8988T (cell line): Measurements from ENCODE around the gene TMEM237.

Source experiments
- DNase-seq: peaks from one replicate; pipeline ENCODE4 v3.0.0; 2011

The TMEM237 gene

DNA sequence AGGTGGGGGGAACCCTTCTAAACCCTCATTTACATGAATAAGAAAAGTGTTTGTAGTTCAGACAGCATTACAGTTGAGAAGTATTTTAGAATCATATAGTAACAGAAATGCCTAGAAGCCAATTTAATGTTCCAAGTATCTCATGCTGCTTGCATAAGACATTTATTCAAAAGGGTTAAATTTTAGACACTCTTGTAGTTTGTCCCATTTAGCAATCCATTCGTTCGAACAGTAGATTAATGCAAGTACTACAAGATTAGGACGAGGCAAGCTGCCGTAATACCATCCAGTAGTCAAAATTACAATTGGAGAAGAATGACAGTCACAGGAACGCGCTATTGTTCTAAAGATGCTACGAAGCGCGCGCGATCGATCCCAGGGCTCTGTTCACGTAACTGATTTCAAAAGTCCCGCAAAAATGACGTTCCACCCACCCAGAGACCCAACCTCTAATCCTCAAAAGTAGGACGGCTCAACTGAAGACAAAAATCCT is 1.2 kb downstream of the TMEM237 start:
- DNase-seq, result no peak

- no peak for DNase-seq
Measured at GRCh38 chr2:201639205-201639604, 4.1 kb downstream of the TMEM237 start.

DNA sequence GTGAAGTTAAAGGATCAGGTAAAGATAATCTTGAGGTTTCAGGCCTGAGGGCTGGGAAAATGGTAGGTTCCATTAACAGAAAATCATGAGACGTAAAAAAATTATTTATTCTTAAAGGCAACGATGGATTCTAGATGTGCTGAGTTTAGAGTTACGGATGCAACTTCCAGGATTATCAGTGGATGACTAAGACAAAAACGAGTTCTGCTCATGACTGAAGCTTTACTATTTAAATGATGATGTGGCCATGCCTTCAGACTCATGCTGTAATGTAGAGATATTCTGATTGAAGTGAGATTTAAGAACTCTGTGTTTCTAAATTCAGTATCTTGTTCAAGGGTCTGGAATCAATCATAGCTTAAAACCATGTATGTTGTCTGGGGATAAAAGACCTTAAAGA is 5.0 kb downstream of the TMEM237 start:
- DNase-seq, result no peak

DNA sequence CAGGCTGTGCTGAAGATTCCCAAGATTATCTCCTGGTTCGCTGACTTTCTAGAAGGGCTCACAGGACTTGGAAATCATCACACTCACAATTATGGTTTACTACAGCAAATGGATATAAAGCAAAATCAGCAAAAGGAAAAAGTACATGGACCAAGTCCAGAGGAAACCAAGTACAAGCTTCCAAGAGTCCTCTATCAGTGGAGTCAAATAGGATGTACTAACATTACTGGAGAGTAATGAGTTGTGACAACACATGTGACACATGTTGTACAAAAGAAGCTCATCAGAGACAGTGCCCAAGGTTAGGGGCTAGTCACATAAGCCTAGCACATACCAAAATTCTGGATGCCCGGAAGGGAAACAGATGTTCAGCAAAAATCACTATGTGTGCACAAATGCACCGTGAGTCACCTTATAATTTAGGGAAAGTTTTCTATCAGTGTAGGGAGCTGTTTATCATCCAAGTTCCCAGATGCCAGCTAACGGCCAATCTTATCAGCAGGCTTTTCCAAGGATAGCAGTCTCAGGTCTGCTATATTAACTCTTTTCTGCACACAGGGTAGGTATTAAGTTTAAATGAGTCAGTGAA is 9.5 kb downstream of the TMEM237 start:
- DNase-seq, result no peak

DNA sequence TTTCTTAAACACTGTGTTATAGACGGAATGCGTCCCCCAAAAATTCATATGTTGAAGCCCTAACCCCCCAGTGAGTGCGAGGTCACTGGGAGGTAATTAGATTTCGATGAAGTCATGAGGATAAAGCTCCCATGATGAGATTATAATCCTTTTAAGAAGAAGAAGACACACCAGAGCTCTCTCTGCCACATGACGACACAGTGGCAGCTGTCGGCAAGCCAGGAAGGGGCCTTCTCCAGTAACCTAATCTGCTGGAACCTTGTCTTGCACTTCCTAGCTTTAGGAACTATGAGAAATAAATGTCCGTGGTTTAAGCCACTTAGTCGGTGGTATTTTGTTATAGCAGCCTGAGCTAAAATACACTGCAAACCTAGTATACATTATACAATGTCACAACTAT is 12.3 kb downstream of the TMEM237 start:
- no peak for DNase-seq

GRCh38 chr2:201630577-201630976 is 12.7 kb downstream of the TMEM237 start:
- DNase-seq, result no peak

DNA sequence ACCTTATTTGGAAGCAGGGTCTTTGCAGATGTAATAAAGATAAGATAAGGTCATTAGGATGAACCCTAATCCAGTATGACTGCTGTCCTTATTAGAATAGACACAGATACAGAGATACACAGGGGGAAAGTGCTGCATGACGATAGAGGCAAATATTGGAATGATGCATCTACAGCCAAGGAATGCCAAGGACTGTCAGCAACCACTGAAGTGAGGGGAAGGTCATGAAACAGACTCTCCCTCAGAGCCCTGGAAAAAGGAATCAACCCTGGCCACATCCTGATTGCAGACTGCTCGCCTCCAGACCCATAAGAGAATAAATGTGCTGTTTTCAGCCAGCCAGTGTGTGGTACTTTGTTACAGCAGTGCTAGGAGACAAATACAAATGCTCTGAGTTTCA is 14.8 kb downstream of the TMEM237 start:
- DNase-seq, result no peak

GRCh38 chr2:201622306-201622970 is 20.9 kb downstream of the TMEM237 start:
- DNase-seq, result no peak

- no peak for DNase-seq
Measured at GRCh38 chr2:201621293-201621999, 21.9 kb downstream of the TMEM237 start.

GRCh38 chr2:201618744-201619662 is 24.3 kb downstream of the TMEM237 start:
- no peak for DNase-seq

DNA sequence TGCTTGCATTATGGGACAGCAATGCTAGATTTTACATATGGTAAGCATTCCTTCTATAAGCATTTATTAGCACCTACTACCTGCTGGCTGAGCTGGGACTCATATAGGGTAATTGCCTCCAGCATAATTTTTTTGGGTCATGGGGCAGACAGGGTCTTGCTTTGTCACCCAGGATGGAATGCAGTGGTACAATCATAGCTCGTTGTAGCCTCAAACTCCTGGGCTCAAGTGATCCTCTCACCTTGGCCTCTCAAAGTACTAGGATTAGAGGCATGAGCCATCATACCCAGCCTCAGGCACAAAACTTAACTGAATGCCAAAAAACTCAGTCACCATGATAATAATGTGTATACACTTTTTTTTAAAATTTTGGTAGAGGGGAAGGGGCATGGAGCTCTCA is 35.3 kb downstream of the TMEM237 start:
- no peak for DNase-seq

GRCh38 chr2:201607568-201607967 is 35.7 kb downstream of the TMEM237 start:
- no peak for DNase-seq

GRCh38 chr2:201600906-201601305 is 42.4 kb downstream of the TMEM237 start:
- DNase-seq, result no peak

GRCh38 chr2:201597397-201597796 is 45.9 kb downstream of the TMEM237 start:
- DNase-seq, result no peak

DNA sequence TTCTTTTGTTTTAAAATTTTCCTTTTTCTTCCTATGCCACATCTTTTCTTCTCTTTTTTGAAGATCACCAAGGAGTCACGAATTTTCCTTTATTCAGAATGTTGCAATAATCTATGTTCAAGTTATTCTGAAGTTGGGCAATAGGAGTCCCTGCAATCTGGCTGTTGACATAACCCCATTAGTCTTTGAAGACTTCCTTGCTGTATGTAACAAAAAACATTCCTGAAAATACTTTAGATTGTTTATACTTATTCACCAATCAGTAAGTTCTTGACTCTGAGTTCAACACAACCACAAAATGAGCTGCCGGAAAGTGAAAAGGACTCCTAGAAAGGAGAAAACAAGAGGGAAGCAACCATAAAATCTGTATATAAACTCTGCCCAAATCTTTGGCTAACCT is 62.8 kb downstream of the TMEM237 start:
- DNase-seq, result no peak

GRCh38 chr2:201579536-201579935 is 63.8 kb downstream of the TMEM237 start:
- DNase-seq, result no peak

- DNase-seq, result no peak
Measured at GRCh38 chr2:201575971-201576370, 67.3 kb downstream of the TMEM237 start.

DNA sequence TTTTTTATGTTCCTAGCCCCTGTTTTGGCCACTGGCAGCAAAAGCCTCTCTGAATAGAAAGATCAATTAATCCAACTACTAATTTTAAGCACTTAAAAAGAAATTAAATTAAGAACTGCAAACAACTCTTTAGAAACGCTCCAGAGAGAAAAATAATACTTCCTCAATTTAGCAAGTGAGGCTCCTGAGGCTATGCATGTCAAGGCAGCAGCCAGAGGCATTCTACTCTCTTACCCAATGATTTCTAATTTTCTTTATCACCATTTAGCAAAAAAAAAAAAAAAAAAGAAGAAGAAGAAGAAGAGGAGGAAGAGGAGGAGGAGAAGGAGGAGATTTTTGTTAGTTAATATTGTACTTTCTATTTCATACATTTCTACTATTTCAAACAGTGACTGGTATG is 68.5 kb downstream of the TMEM237 start:
- no peak for DNase-seq

- no peak for DNase-seq
Measured at GRCh38 chr2:201572846-201573508, 70.3 kb downstream of the TMEM237 start.
